Neural cell (in vitro differentiated cells): Measurements from ENCODE around the gene COL4A4. TPM values are rescaled to one million over a fixed set of nuclear protein-coding genes. Genes with fewer than 3 reads are reported as not detected.

Experiments
- H2AFZ ChIP-seq: fragments of 200-600, 300-800 bp; sonication (generic), shearing (Covaris generic); 2 replicates; pipeline ENCODE4 v1.6.0; 2014; ENCODE audit warnings: low read depth, mild to moderate bottlenecking, antibody characterized with exemption, low read length, moderate library complexity
- H3F3A ChIP-seq: fragments of 200-600 bp; shearing (Covaris generic); 2 replicates; pipeline ENCODE4 v1.6.1; 2016; ENCODE audit warnings: mild to moderate bottlenecking, moderate library complexity, mixed read lengths, antibody characterized with exemption, low read length; ENCODE audit not compliant: insufficient read depth, poor library complexity, severe bottlenecking
- H3K27ac ChIP-seq: fragments of 200-600, 300-800 bp; sonication (generic), shearing (Covaris generic); 2 replicates; pipeline ENCODE4 v1.5.1; 2014; ENCODE audit warnings: mild to moderate bottlenecking, low read length, moderate library complexity
- H3K27me3 ChIP-seq: fragments of 300-800, 200-600 bp; sonication (generic), shearing (Covaris generic); 2 replicates; pipeline ENCODE4 v1.6.0; 2014; ENCODE audit warnings: mild to moderate bottlenecking, low read depth, low read length, moderate library complexity; ENCODE audit not compliant: insufficient read depth
- H3K36me3 ChIP-seq: fragments of 300-800, 200-600 bp; sonication (generic), shearing (Covaris generic); 2 replicates; pipeline ENCODE4 v1.5.1; 2014; ENCODE audit warnings: mild to moderate bottlenecking, antibody characterized with exemption, low read length, moderate library complexity; ENCODE audit not compliant: insufficient read depth
- H3K4me2 ChIP-seq: fragments of 300-800, 200-600 bp; sonication (generic), shearing (Covaris generic); 2 replicates; pipeline ENCODE4 v1.6.0; 2014; ENCODE audit warnings: mild to moderate bottlenecking, low read length
- H3K4me3 ChIP-seq: fragments of 300-800, 200-600 bp; sonication (generic), shearing (Covaris generic); 2 replicates; pipeline ENCODE4 v1.5.1; 2014; ENCODE audit warnings: mild to moderate bottlenecking, low read length, moderate library complexity
- H3K79me2 ChIP-seq: fragments of 200-600 bp; shearing (Covaris generic); replicated peaks from 2 replicates; pipeline ENCODE4 v1.6.0; 2014; ENCODE audit warnings: mild to moderate bottlenecking, low read length, moderate library complexity; ENCODE audit not compliant: insufficient read depth
- H3K9ac ChIP-seq: fragments of 300-800, 200-600 bp; sonication (generic), shearing (Covaris generic); 2 replicates; pipeline ENCODE4 v1.6.1; 2016; ENCODE audit warnings: mild to moderate bottlenecking, low read length, mixed read lengths
- H3K9me2 ChIP-seq: fragments of 200-600 bp; shearing (Covaris generic); 2 replicates; pipeline ENCODE4 v1.6.1; 2016; ENCODE audit warnings: mild to moderate bottlenecking, low read length, mixed read lengths; ENCODE audit not compliant: insufficient read depth
- H3K9me3 ChIP-seq: fragments of 200-600, 300-800 bp; sonication (generic), shearing (Covaris generic); 2 replicates; pipeline ENCODE4 v1.6.1; 2016; ENCODE audit warnings: mild to moderate bottlenecking, mixed run types, low read length, moderate library complexity, mixed read lengths
- H4K20me1 ChIP-seq: fragments of 200-600 bp; shearing (Covaris generic); 2 replicates; pipeline ENCODE4 v1.6.1; 2016; ENCODE audit warnings: mild to moderate bottlenecking, mixed run types; ENCODE audit not compliant: insufficient read depth
- EP300 ChIP-seq: fragments of 450-650 bp; conservative IDR thresholded peaks from 2 replicates; pipeline ENCODE4 v1.6.1; 2014; ENCODE audit warnings: antibody characterized with exemption, mild to moderate bottlenecking, moderate library complexity; ENCODE audit not compliant: poor library complexity, severe bottlenecking
- EZH2 ChIP-seq: fragments of 200-600, 300-800 bp; shearing (Covaris generic), sonication (generic); IDR thresholded peaks from 2 replicates; pipeline ENCODE4 v1.6.1; 2014; ENCODE audit warnings: antibody characterized with exemption, low read length, borderline replicate concordance, mild to moderate bottlenecking; ENCODE audit not compliant: insufficient read depth, poor library complexity, severe bottlenecking
- MXI1 ChIP-seq: fragments of 450-650 bp; conservative IDR thresholded peaks from 2 replicates; pipeline ENCODE4 v1.6.1; 2014; ENCODE audit warnings: antibody characterized with exemption, mild to moderate bottlenecking; ENCODE audit not compliant: poor library complexity, severe bottlenecking
- POLR2AphosphoS5 ChIP-seq: IDR thresholded peaks from 2 replicates; pipeline ENCODE4 v1.6.1; 2012
- RAD21 ChIP-seq: fragments of 450-650 bp; conservative IDR thresholded peaks from 2 replicates; pipeline ENCODE4 v1.6.1; 2014; ENCODE audit warnings: antibody characterized with exemption, mild to moderate bottlenecking, moderate library complexity
- REST ChIP-seq: IDR thresholded peaks from 2 replicates; pipeline ENCODE4 v1.6.1; 2012; ENCODE audit warnings: borderline replicate concordance
- SMC3 ChIP-seq: fragments of 450-650 bp; conservative IDR thresholded peaks from 2 replicates; pipeline ENCODE4 v1.6.1; 2014; ENCODE audit warnings: antibody characterized with exemption, mild to moderate bottlenecking, moderate library complexity; ENCODE audit not compliant: poor library complexity
- TAF1 ChIP-seq: IDR thresholded peaks from 2 replicates; pipeline ENCODE4 v1.6.1; 2012; ENCODE audit warnings: low read depth
- polyA plus RNA-seq: library from polyadenylated mRNA; depleted of rRNA; stranded (reverse); fragments of >200 nt; gene quantifications from 2 replicates; pipeline ENCODE4 v1.2.3, GENCODE V29; 2014
- TF ChIP-seq, protein P1 (sequence below): fragments of 450-650 bp; IDR thresholded peaks from 2 replicates; pipeline ENCODE4 v1.5.1; 2014; ENCODE audit warnings: antibody characterized with exemption, mild to moderate bottlenecking, moderate library complexity; ENCODE audit not compliant: poor library complexity, severe bottlenecking

The COL4A4 gene
- polyA plus RNA-seq, 1 donor from 2014 or later: 0.35 TPM

DNA sequence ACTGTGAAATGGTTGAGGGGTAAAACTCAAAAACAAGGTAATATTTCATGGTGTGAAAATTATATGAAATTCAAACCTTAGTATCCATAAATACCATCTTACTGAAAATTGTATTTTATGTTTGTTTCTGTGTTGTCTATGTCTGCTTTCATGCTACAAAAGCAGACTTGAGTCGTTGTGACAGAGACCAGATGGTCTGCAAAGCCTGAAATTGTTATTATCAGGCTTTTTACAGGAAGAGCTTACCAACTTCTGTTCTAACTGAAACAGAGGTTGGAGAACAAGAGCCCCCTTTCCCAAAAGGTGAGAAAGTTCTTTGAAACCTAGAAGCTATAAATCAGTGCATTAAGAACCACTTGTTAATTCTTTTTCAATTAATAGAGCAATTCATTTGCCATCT, 110.0 kb downstream of the COL4A4 start:
- Histone ChIP-seq H3K27ac (no peak overlapping the region), H3K36me3 (no peaks in the 10 kb centered on the region), H3K9me2 (no peaks in the 10 kb centered on the region), H3K4me2 (no peak overlapping the region), H3K79me2 (no peaks in the 10 kb centered on the region), H3K9me3 (no peaks in the 10 kb centered on the region), H3K27me3 (no peaks in the 10 kb centered on the region), H3K4me3 (no peak overlapping the region), H3K9ac (no peak overlapping the region), H4K20me1 (no peaks in the 10 kb centered on the region), H3F3A (no peaks in the 10 kb centered on the region), H2AFZ (no peak overlapping the region)
- TF ChIP-seq, protein P1, sequence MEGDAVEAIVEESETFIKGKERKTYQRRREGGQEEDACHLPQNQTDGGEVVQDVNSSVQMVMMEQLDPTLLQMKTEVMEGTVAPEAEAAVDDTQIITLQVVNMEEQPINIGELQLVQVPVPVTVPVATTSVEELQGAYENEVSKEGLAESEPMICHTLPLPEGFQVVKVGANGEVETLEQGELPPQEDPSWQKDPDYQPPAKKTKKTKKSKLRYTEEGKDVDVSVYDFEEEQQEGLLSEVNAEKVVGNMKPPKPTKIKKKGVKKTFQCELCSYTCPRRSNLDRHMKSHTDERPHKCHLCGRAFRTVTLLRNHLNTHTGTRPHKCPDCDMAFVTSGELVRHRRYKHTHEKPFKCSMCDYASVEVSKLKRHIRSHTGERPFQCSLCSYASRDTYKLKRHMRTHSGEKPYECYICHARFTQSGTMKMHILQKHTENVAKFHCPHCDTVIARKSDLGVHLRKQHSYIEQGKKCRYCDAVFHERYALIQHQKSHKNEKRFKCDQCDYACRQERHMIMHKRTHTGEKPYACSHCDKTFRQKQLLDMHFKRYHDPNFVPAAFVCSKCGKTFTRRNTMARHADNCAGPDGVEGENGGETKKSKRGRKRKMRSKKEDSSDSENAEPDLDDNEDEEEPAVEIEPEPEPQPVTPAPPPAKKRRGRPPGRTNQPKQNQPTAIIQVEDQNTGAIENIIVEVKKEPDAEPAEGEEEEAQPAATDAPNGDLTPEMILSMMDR: no peak
- TF ChIP-seq SMC3 (no peak), EZH2 (no peak), EP300 (no peak), TAF1 (no peak), POLR2AphosphoS5 (no peak), RAD21 (no peak), MXI1 (no peak), REST (no peak)

- no peak overlapping the region for H3K27ac ChIP-seq
- H3K27me3 ChIP-seq: no peaks in the 10 kb centered on the region
- no peaks in the 10 kb centered on the region for H3K36me3 ChIP-seq
- H3F3A ChIP-seq: no peaks in the 10 kb centered on the region
- TF ChIP-seq, protein P1: no peak
- TF ChIP-seq EP300 (no peak), REST (no peak), POLR2AphosphoS5 (no peak), SMC3 (no peak), TAF1 (no peak), EZH2 (no peak), RAD21 (no peak), MXI1 (no peak)
- H3K4me3 ChIP-seq: no peak overlapping the region
- no peaks in the 10 kb centered on the region for H3K79me2 ChIP-seq
- no peak overlapping the region for H3K4me2 ChIP-seq
- no peaks in the 10 kb centered on the region for H3K9me2 ChIP-seq
- H3K9ac ChIP-seq: no peak overlapping the region
- H3K9me3 ChIP-seq: no peaks in the 10 kb centered on the region
- H4K20me1 ChIP-seq: no peaks in the 10 kb centered on the region
- H2AFZ ChIP-seq: no peak overlapping the region
These were observed 111.1 kb downstream of the COL4A4 start for GRCh38 chr2:227052879-227053278.
